Astrocyte (in vitro differentiated cells and primary cell): ENCODE measurements around the gene EDC3. TPM values are rescaled to one million over a fixed set of nuclear protein-coding genes. Genes with fewer than 3 reads are reported as not detected.

Experiments
- DNase-seq: peaks from one replicate; pipeline ENCODE4 v3.0.0-alpha.2; 2010; ENCODE audit warnings: low read depth
- FAIRE-seq: peaks from 2 replicates; lab custom pipeline; 2011; peaks lifted over from hg19 to GRCh38; lab: Jason Lieb, UNC
- H2AFZ ChIP-seq: 2 replicates; pipeline ENCODE4 v1.6.0; 2012; ENCODE audit warnings: low read depth, low read length, inconsistent platforms
- H3K27ac ChIP-seq: 2 replicates; pipeline ENCODE4 v1.5.1; 2011; ENCODE audit warnings: low read depth, low read length, inconsistent platforms
- H3K27me3 ChIP-seq: 2 replicates; pipeline ENCODE4 v1.6.0; 2011; ENCODE audit warnings: low read length, inconsistent platforms; ENCODE audit not compliant: insufficient read depth
- H3K36me3 ChIP-seq: 2 replicates; pipeline ENCODE4 v1.5.1; 2011; ENCODE audit warnings: low read length, inconsistent platforms; ENCODE audit not compliant: insufficient read depth
- H3K4me1 ChIP-seq: 2 replicates; pipeline ENCODE4 v1.5.1; 2011; ENCODE audit warnings: low read length, inconsistent platforms; ENCODE audit not compliant: insufficient read depth
- H3K4me2 ChIP-seq: 2 replicates; pipeline ENCODE4 v1.6.0; 2012; ENCODE audit warnings: low read length, inconsistent platforms
- H3K4me3 ChIP-seq: 2 replicates; pipeline ENCODE4 v1.5.1; 2011; ENCODE audit warnings: low read depth, mild to moderate bottlenecking, low read length, inconsistent platforms; ENCODE audit not compliant: insufficient read depth
- H3K79me2 ChIP-seq: 2 replicates; pipeline ENCODE4 v1.6.0; 2012; ENCODE audit warnings: mild to moderate bottlenecking, low read length, inconsistent platforms; ENCODE audit not compliant: insufficient read depth
- H3K9ac ChIP-seq: 2 replicates; pipeline ENCODE4 v1.6.0; 2012; ENCODE audit warnings: mild to moderate bottlenecking, low read length, inconsistent platforms
- H3K9me3 ChIP-seq: 2 replicates; pipeline ENCODE4 v1.5.1; 2012; ENCODE audit warnings: low read depth, mild to moderate bottlenecking, low read length, inconsistent platforms; ENCODE audit not compliant: insufficient read depth
- H4K20me1 ChIP-seq: 2 replicates; pipeline ENCODE4 v1.6.0; 2012; ENCODE audit warnings: low read length, inconsistent platforms; ENCODE audit not compliant: insufficient read depth
- H3K27ac Mint-ChIP-seq: one replicate; pipeline ENCODE4 v1.8.0; 2021; ENCODE audit warnings: mild to moderate bottlenecking, mixed read lengths; ENCODE audit not compliant: unreplicated experiment
- H3K27me3 Mint-ChIP-seq: one replicate; pipeline ENCODE4 v1.8.0; 2021; ENCODE audit warnings: low read depth, mixed read lengths; ENCODE audit not compliant: unreplicated experiment
- H3K36me3 Mint-ChIP-seq: one replicate; pipeline ENCODE4 v1.8.0; 2021; ENCODE audit warnings: low read depth, mixed read lengths; ENCODE audit not compliant: unreplicated experiment
- H3K4me1 Mint-ChIP-seq: one replicate; pipeline ENCODE4 v1.8.0; 2021; ENCODE audit warnings: low read depth, mixed read lengths; ENCODE audit not compliant: unreplicated experiment
- H3K4me3 Mint-ChIP-seq: one replicate; pipeline ENCODE4 v1.8.0; 2021; ENCODE audit warnings: mild to moderate bottlenecking, moderate library complexity, mixed read lengths; ENCODE audit not compliant: unreplicated experiment
- H3K9me3 Mint-ChIP-seq: one replicate; pipeline ENCODE4 v1.8.0; 2021; ENCODE audit warnings: mild to moderate bottlenecking, mixed read lengths; ENCODE audit not compliant: unreplicated experiment
- CTCF ChIP-seq: IDR thresholded peaks from 2 replicates; pipeline ENCODE4 v1.5.1; 2011; ENCODE audit warnings: low read depth, mild to moderate bottlenecking, inconsistent platforms, low read length, moderate library complexity; ENCODE audit not compliant: insufficient read depth
- EZH2 ChIP-seq: IDR thresholded peaks from 2 replicates; pipeline ENCODE4 v1.6.1; 2012; ENCODE audit warnings: mild to moderate bottlenecking, low read length, inconsistent platforms; ENCODE audit not compliant: insufficient read depth
- total RNA-seq: library from RNA; stranded (reverse); gene quantifications from 2 replicates; pipeline ENCODE4 v1.2.1, GENCODE V29; 2021

The EDC3 gene
- total RNA-seq, 1 donor from 2014 or later: 47.6 TPM

GRCh38 chr15:74633781-74634180, 62.0 kb downstream of the EDC3 start:
- FAIRE-seq: no peak
- TF ChIP-seq EZH2 (no peak), CTCF (no peak)
- H3K27ac Mint-ChIP-seq: no peak overlapping the region

GRCh38 chr15:74632601-74633000, 63.2 kb downstream of the EDC3 start:
- Histone ChIP-seq H3K79me2 (no peaks in the 10 kb centered on the region), H3K4me2 (no peak overlapping the region), H3K36me3 (peaks cover 27% of the 10 kb centered on the region), H3K27ac (no peak overlapping the region), H3K9me3 (no peaks in the 10 kb centered on the region), H2AFZ (no peak overlapping the region), H3K27me3 (no peaks in the 10 kb centered on the region), H3K4me3 (no peak overlapping the region), H4K20me1 (peaks cover 87% of the 10 kb centered on the region), H3K4me1 (no peaks in the 10 kb centered on the region), H3K9ac (no peak overlapping the region)
- H3K27me3 Mint-ChIP-seq: no peaks in the 10 kb centered on the region
- H3K36me3 Mint-ChIP-seq: peaks cover 8% of the 10 kb centered on the region
- H3K4me3 Mint-ChIP-seq: no peak overlapping the region
- no peaks in the 10 kb centered on the region for H3K9me3 Mint-ChIP-seq
- TF ChIP-seq CTCF: no peak
- no peak for TF ChIP-seq EZH2
- no peaks in the 10 kb centered on the region for H3K4me1 Mint-ChIP-seq
- FAIRE-seq (no peak), DNase-seq (no peak)
- H3K27ac Mint-ChIP-seq: no peak overlapping the region

More at GRCh38 chr15:74633781-74634180, 62.0 kb downstream of the EDC3 start:
- no peak overlapping the region for H3K27ac ChIP-seq
- H3K36me3 Mint-ChIP-seq: peaks cover 4% of the 10 kb centered on the region
- no peak overlapping the region for H2AFZ ChIP-seq
- no peak overlapping the region for H3K4me3 ChIP-seq
- H3K79me2 ChIP-seq: no peaks in the 10 kb centered on the region
- peaks cover 18% of the 10 kb centered on the region for H3K36me3 ChIP-seq
- DNase-seq: no peak
- H3K4me1 ChIP-seq: no peaks in the 10 kb centered on the region
- no peaks in the 10 kb centered on the region for H3K27me3 Mint-ChIP-seq
- no peaks in the 10 kb centered on the region for H3K9me3 Mint-ChIP-seq
- no peaks in the 10 kb centered on the region for H3K9me3 ChIP-seq
- no peak overlapping the region for H3K9ac ChIP-seq
- no peak overlapping the region for H3K4me2 ChIP-seq
- H4K20me1 ChIP-seq: peaks cover 80% of the 10 kb centered on the region
- H3K27me3 ChIP-seq: no peaks in the 10 kb centered on the region
- no peak overlapping the region for H3K4me3 Mint-ChIP-seq
- H3K4me1 Mint-ChIP-seq: no peaks in the 10 kb centered on the region

- no peak overlapping the region for H3K4me2 ChIP-seq
- no peaks in the 10 kb centered on the region for H3K27me3 Mint-ChIP-seq
- no peak overlapping the region for H3K4me3 ChIP-seq
- H3K4me3 Mint-ChIP-seq: no peak overlapping the region
- H3K36me3 ChIP-seq: peaks cover 32% of the 10 kb centered on the region
- no peaks in the 10 kb centered on the region for H3K79me2 ChIP-seq
- no peaks in the 10 kb centered on the region for H3K4me1 Mint-ChIP-seq
- FAIRE-seq: no peak
- no peak overlapping the region for H3K27ac ChIP-seq
- peaks cover 89% of the 10 kb centered on the region for H4K20me1 ChIP-seq
- H3K27ac Mint-ChIP-seq: no peak overlapping the region
- H3K36me3 Mint-ChIP-seq: peaks cover 12% of the 10 kb centered on the region
- no peaks in the 10 kb centered on the region for H3K4me1 ChIP-seq
- no peaks in the 10 kb centered on the region for H3K9me3 Mint-ChIP-seq
- H2AFZ ChIP-seq: no peak overlapping the region
- peak; percentile 90 for TF ChIP-seq CTCF
- no peak for TF ChIP-seq EZH2
- H3K27me3 ChIP-seq: no peaks in the 10 kb centered on the region
- no peaks in the 10 kb centered on the region for H3K9me3 ChIP-seq
- no peak overlapping the region for H3K9ac ChIP-seq
- no peak for DNase-seq
These were observed 63.8 kb downstream of the EDC3 start for GRCh38 chr15:74631935-74632560.
